HL-60 (cell line): ENCODE measurements around the gene PEX10.

Source experiments
- DNase-seq, 2 experiments: peaks; one replicate each; pipeline ENCODE4 v3.0.0-alpha.2; 2010 to 2020; ENCODE audit warnings: low read depth in 1 of 2, low spot score in 1 of 2
- H3K27ac ChIP-seq: fragments of 250-450 bp; sonication (Bioruptor Pico); replicated peaks from 2 replicates; pipeline ENCODE4 v1.5.1; 2020; ENCODE audit warnings: mild to moderate bottlenecking, moderate library complexity
- H3K27me3 ChIP-seq: fragments of 250-450 bp; sonication (Bioruptor Pico); 2 replicates; pipeline ENCODE4 v1.5.1; 2021; ENCODE audit warnings: mild to moderate bottlenecking, moderate library complexity; ENCODE audit not compliant: insufficient read depth, poor library complexity, severe bottlenecking
- H3K4me3 ChIP-seq: replicated peaks from 2 replicates; pipeline ENCODE4 v1.5.1; 2011; ENCODE audit warnings: mild to moderate bottlenecking, control low read depth, low read length; ENCODE audit not compliant: insufficient read depth
- CTCF ChIP-seq: IDR thresholded peaks from one replicate; pipeline ENCODE4 v1.5.1; 2011; ENCODE audit warnings: low read length, control low read depth, inconsistent platforms; ENCODE audit not compliant: insufficient read depth
- GABPA ChIP-seq: IDR thresholded peaks from 2 replicates; pipeline ENCODE4 v1.6.1; 2012; ENCODE audit warnings: low read depth
- POLR2AphosphoS5 ChIP-seq: IDR thresholded peaks from 2 replicates; pipeline ENCODE4 v1.6.1; 2012; ENCODE audit warnings: low read depth
- SPI1 ChIP-seq: IDR thresholded peaks from 2 replicates; pipeline ENCODE4 v1.6.1; 2012; ENCODE audit warnings: low read depth, mild to moderate bottlenecking, borderline replicate concordance
- TF ChIP-seq, protein P1 (sequence below): IDR thresholded peaks from 2 replicates; pipeline ENCODE4 v1.6.1; 2012; ENCODE audit warnings: low read depth; ENCODE audit not compliant: insufficient replicate concordance

PEX10 gene

GRCh38 chr1:2355373-2356261 is 56.7 kb downstream of the PEX10 start:
- Histone ChIP-seq H3K4me3 (no peak overlapping the region), H3K27me3 (no peaks in the 10 kb centered on the region), H3K27ac (no peak overlapping the region)
- DNase-seq: no peak
- TF ChIP-seq SPI1: no peak
- TF ChIP-seq CTCF: no peak
- TF ChIP-seq, protein P1, sequence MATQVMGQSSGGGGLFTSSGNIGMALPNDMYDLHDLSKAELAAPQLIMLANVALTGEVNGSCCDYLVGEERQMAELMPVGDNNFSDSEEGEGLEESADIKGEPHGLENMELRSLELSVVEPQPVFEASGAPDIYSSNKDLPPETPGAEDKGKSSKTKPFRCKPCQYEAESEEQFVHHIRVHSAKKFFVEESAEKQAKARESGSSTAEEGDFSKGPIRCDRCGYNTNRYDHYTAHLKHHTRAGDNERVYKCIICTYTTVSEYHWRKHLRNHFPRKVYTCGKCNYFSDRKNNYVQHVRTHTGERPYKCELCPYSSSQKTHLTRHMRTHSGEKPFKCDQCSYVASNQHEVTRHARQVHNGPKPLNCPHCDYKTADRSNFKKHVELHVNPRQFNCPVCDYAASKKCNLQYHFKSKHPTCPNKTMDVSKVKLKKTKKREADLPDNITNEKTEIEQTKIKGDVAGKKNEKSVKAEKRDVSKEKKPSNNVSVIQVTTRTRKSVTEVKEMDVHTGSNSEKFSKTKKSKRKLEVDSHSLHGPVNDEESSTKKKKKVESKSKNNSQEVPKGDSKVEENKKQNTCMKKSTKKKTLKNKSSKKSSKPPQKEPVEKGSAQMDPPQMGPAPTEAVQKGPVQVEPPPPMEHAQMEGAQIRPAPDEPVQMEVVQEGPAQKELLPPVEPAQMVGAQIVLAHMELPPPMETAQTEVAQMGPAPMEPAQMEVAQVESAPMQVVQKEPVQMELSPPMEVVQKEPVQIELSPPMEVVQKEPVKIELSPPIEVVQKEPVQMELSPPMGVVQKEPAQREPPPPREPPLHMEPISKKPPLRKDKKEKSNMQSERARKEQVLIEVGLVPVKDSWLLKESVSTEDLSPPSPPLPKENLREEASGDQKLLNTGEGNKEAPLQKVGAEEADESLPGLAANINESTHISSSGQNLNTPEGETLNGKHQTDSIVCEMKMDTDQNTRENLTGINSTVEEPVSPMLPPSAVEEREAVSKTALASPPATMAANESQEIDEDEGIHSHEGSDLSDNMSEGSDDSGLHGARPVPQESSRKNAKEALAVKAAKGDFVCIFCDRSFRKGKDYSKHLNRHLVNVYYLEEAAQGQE: no peak
- TF ChIP-seq GABPA: no peak
- no peak for TF ChIP-seq POLR2AphosphoS5

GRCh38 chr1:2354511-2355372 is 57.6 kb downstream of the PEX10 start:
- no peak overlapping the region for H3K4me3 ChIP-seq
- no peak overlapping the region for H3K27ac ChIP-seq
- TF ChIP-seq, protein P1: no peak
- TF ChIP-seq GABPA (no peak), CTCF (no peak), POLR2AphosphoS5 (no peak), SPI1 (no peak)
- H3K27me3 ChIP-seq: no peaks in the 10 kb centered on the region
- no peak for DNase-seq
